Suprapubic skin (tissue), 4 donors: ENCODE measurements around the gene STX1A. TPM values are rescaled to one million over a fixed set of nuclear protein-coding genes. Genes with fewer than 3 reads are reported as not detected.

Experiments used
- DNase-seq, 2 donors: peaks; one replicate each; pipeline ENCODE4 v3.0.0-alpha.2; 2019; ENCODE audit warnings: low spot score in 2 of 2
- H3K27ac ChIP-seq: fragments of 200-600 bp; sonication (generic); one replicate; pipeline ENCODE4 v1.5.1; 2019
- H3K27me3 ChIP-seq: fragments of 200-600 bp; sonication (generic); one replicate; pipeline ENCODE4 v1.5.1; 2019
- H3K36me3 ChIP-seq: fragments of 200-600 bp; sonication (generic); one replicate; pipeline ENCODE4 v1.5.1; 2019
- H3K4me1 ChIP-seq: fragments of 200-600 bp; sonication (generic); one replicate; pipeline ENCODE4 v1.5.1; 2019
- H3K4me3 ChIP-seq: fragments of 200-600 bp; sonication (generic); one replicate; pipeline ENCODE4 v1.5.1; 2019; ENCODE audit warnings: mild to moderate bottlenecking
- H3K9me3 ChIP-seq: fragments of 200-600 bp; sonication (generic); one replicate; pipeline ENCODE4 v1.5.1; 2019
- EP300 ChIP-seq: sonication (generic); formaldehyde crosslinking; IDR thresholded peaks from one replicate; pipeline ENCODE4 v1.6.1; 2017; ENCODE audit warnings: antibody characterized with exemption
- POLR2A ChIP-seq, 2 donors: fragments of 450-650 bp; IDR thresholded peaks; one replicate each; pipeline ENCODE4 v1.6.1; 2017; ENCODE audit warnings: antibody characterized with exemption in 2 of 2, mild to moderate bottlenecking in 2 of 2, moderate library complexity in 2 of 2
- POLR2AphosphoS5 ChIP-seq, 3 donors: sonication (generic); formaldehyde crosslinking; IDR thresholded peaks; one replicate each; pipeline ENCODE4 v1.6.1; 2017; ENCODE audit warnings: antibody characterized with exemption in 3 of 3
- WGBS: methylation state at CpG from one replicate; pipeline ENCODE4 v1.1.5; 2018; 5-methylcytosine and 5-hydroxymethylcytosine counted together
- total RNA-seq, 4 donors: library from RNA; depleted of rRNA; stranded (reverse); fragments of >200 nt; gene quantifications; one replicate each; pipeline ENCODE4 v1.1.0, GENCODE V29; 2016
- TF ChIP-seq, protein P1 (sequence below), 2 donors: fragments of 200-600 bp in 1 of 2; fragments of 450-650 bp in 1 of 2; sonication (generic) in 1 of 2; IDR thresholded peaks; one replicate each; pipeline ENCODE4 v1.5.1; 2016 to 2019; ENCODE audit warnings: antibody characterized with exemption in 2 of 2, mild to moderate bottlenecking in 1 of 2, moderate library complexity in 1 of 2

Gene STX1A
- total RNA-seq, 4 donors from 2014 or later, result 3.3 to 6.0 (median 4.3) TPM

DNA sequence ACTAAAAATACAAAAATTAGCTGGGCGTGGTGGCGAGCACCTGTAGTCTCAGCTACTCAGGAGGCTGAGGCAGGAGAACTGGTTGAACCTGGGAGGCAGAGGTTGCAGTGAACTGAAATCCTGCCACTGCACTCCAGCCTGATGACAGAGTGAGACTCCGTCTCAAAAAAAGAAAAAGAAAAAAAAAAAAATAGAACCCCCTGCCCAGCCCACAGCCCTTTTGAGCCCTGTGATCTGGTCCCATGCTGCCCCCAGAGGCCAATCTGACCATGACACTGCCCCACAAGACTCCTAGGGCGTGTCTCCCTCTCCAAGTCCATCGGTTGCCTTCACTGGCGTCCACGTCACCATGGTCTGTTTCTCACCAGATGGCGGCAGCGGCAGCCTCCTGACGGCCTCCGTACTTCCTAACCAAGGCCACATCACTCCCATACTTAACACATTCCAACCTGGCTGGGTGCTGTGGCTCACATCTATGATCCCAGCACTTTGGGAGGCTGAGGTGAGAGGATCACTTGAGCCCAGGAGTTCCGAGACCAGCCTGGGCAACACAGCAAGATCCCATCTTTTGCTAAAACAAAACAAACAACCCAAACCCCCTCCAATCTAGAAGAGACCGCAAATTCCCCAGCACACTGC lies 18.0 kb downstream of the STX1A start:
- H3K9me3 ChIP-seq, result no peaks in the 10 kb centered on the region
- no peak overlapping the region for H3K4me3 ChIP-seq
- WGBS, result 72% methylated on average over 13 of the region's 13 CpGs
- peaks cover 52% of the 10 kb centered on the region for H3K36me3 ChIP-seq
- no peak for DNase-seq
- no peaks in the 10 kb centered on the region for H3K27me3 ChIP-seq
- no peak overlapping the region for H3K27ac ChIP-seq
- TF ChIP-seq POLR2A (IDR thresholded peaks at IDR 0.05), result no peak
- no peak for TF ChIP-seq POLR2AphosphoS5 (IDR thresholded peaks at IDR 0.05)
- TF ChIP-seq, protein P1, sequence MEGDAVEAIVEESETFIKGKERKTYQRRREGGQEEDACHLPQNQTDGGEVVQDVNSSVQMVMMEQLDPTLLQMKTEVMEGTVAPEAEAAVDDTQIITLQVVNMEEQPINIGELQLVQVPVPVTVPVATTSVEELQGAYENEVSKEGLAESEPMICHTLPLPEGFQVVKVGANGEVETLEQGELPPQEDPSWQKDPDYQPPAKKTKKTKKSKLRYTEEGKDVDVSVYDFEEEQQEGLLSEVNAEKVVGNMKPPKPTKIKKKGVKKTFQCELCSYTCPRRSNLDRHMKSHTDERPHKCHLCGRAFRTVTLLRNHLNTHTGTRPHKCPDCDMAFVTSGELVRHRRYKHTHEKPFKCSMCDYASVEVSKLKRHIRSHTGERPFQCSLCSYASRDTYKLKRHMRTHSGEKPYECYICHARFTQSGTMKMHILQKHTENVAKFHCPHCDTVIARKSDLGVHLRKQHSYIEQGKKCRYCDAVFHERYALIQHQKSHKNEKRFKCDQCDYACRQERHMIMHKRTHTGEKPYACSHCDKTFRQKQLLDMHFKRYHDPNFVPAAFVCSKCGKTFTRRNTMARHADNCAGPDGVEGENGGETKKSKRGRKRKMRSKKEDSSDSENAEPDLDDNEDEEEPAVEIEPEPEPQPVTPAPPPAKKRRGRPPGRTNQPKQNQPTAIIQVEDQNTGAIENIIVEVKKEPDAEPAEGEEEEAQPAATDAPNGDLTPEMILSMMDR (IDR thresholded peaks at IDR 0.05), result peak in 1 of 2 donors; percentile 46
- peaks cover 21% of the 10 kb centered on the region for H3K4me1 ChIP-seq

DNA sequence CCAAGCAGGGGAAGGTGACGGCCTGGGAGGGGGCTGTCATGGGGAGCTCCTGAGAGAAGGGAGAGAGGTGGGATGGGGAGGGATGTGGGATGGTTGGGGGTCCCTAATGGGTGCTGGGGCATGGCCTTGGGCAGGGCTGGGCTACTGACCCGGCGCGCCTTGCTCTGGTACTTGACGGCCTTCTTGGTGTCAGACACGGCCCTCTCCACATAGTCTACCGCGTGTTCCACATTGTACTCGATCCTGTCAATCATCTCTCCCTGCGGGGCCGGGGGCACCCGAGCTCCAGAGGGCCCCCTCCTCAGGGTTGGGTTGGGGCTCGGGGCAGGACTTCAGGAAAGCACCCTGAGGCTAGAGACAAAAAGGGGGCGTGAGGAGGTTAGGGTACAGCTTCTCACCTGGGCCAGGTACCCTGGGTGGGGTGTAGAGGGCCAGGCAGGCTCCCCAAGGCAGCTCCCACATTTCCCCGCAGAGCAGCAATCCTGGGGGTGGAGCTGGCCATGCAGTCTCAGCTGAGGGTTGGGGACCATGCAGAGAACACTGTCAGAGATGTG lies 18.8 kb downstream of the STX1A start:
- WGBS, result 91% methylated on average over 12 of the region's 15 CpGs
- H3K9me3 ChIP-seq, result no peaks in the 10 kb centered on the region
- H3K27me3 ChIP-seq, result no peaks in the 10 kb centered on the region
- no peak for DNase-seq
- H3K27ac ChIP-seq, result no peak overlapping the region
- TF ChIP-seq EP300, result no peak
- no peak for TF ChIP-seq POLR2A (IDR thresholded peaks at IDR 0.05)
- no peak for TF ChIP-seq POLR2AphosphoS5 (IDR thresholded peaks at IDR 0.05)
- peaks cover 61% of the 10 kb centered on the region for H3K36me3 ChIP-seq
- no peak overlapping the region for H3K4me3 ChIP-seq
- H3K4me1 ChIP-seq, result peaks cover 21% of the 10 kb centered on the region

DNA sequence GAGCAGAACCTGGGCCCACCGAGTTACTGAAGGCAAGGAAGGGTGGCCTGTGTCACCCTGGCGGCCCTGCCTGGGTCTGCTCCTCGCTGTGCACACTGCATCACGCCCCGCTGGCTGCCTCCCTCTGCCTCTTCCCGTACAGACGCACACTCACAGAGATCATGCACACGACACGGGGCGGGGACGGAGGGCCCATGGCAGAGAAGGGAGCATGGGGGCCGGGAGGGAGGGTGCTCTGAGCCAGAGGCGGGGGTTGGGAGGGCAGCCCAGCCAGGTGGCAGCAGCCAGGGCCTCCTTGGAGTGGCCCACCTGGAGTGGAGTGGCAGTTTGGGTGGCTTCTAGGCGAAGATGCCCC lies 19.4 kb downstream of the STX1A start:
- H3K36me3 ChIP-seq, result peaks cover 67% of the 10 kb centered on the region
- H3K9me3 ChIP-seq, result no peaks in the 10 kb centered on the region
- 78% methylated on average over 9 of the region's 14 CpGs for WGBS
- H3K4me1 ChIP-seq, result peaks cover 15% of the 10 kb centered on the region
- H3K27ac ChIP-seq, result no peak overlapping the region
- no peak for DNase-seq
- H3K4me3 ChIP-seq, result no peak overlapping the region
- no peaks in the 10 kb centered on the region for H3K27me3 ChIP-seq
- TF ChIP-seq POLR2A (IDR thresholded peaks at IDR 0.05) (no peak), EP300 (no peak), POLR2AphosphoS5 (IDR thresholded peaks at IDR 0.05) (no peak)
- TF ChIP-seq, protein P1 (IDR thresholded peaks at IDR 0.05), result no peak

DNA sequence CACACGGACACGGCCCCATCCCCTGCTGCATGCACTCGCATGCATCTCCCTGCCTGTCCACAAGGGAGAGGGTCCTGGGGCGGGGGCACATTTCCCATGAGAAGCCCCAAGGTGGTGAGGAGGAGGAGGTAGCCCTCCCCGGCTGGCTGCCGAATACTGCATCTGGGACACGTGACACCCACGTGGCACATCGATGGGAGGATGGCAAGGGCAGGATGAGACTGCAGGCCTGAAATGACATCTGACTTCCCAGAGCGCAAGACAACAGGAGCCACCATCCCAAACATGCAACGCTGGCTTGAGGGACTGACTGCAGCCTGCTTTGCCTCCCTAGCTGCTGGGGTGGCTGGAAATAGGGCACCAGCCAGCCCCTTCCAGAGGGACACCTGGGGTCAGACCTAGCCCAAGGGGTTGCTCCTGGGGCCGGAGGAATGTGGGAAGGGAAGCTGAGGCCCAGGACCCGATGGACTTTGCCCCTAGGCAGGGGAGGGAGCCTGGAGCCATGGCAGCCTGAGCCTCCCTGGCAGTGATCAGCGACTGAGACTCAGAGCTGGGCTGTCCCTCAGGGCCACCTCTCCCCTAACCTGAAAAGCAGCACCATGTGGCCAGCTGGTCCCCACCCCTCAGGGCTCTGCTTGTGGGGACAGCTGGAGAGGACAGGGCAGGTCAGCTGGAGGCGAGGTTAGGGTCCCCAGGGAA lies 19.9 kb downstream of the STX1A start:
- Histone ChIP-seq H3K4me1 (peaks cover 10% of the 10 kb centered on the region), H3K27ac (no peak overlapping the region), H3K9me3 (no peaks in the 10 kb centered on the region), H3K4me3 (no peak overlapping the region), H3K27me3 (no peaks in the 10 kb centered on the region), H3K36me3 (peaks cover 72% of the 10 kb centered on the region)
- DNase-seq, result no peak
- TF ChIP-seq, protein P1 (IDR thresholded peaks at IDR 0.05), result no peak
- TF ChIP-seq EP300 (no peak), POLR2AphosphoS5 (IDR thresholded peaks at IDR 0.05) (no peak), POLR2A (IDR thresholded peaks at IDR 0.05) (no peak)
- 80% methylated on average over 5 of the region's 15 CpGs for WGBS

DNA sequence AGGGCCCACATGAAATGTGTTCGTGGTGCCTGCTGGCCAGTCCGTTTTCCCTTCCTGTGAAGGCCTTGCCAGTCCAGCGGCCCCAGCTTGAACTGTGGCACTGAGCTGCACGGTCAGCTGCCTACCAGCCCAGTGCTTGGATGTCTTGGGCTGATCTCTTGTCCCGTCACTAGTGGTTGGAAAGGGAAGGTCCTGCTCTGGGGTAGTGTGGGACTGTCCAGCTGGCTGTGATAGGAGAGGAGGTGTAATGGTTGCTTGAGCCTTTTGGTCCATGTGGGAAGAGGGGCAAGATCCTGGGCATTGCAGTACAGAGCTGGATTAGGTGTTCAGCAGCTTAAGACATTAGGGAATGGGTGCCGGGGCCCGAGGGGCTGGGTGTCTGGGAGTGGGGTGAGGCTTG lies 21.1 kb downstream of the STX1A start:
- no peak for DNase-seq
- H3K36me3 ChIP-seq, result peaks cover 83% of the 10 kb centered on the region
- 96% methylated on average over 6 of the region's 7 CpGs for WGBS
- H3K9me3 ChIP-seq, result no peaks in the 10 kb centered on the region
- H3K4me3 ChIP-seq, result no peak overlapping the region
- no peaks in the 10 kb centered on the region for H3K27me3 ChIP-seq
- TF ChIP-seq, protein P1 (IDR thresholded peaks at IDR 0.05), result no peak
- TF ChIP-seq EP300 (no peak), POLR2A (IDR thresholded peaks at IDR 0.05) (no peak)
- H3K4me1 ChIP-seq, result no peaks in the 10 kb centered on the region
- no peak overlapping the region for H3K27ac ChIP-seq
